Measurements from ENCODE around the gene RPS6KA2. TPM values are rescaled to one million over a fixed set of nuclear protein-coding genes. Genes with fewer than 3 reads are reported as not detected.

RPS6KA2 gene
- total RNA-seq, 4 donors from 2014 or later, result 11.8 to 66.0 (median 19.2) TPM

GRCh38 chr6:166563200-166563599 lies 63.9 kb downstream of the RPS6KA2 start:
- intact Hi-C loops (cut with DNase I), result no loop called here
- TF ChIP-seq, protein P1, sequence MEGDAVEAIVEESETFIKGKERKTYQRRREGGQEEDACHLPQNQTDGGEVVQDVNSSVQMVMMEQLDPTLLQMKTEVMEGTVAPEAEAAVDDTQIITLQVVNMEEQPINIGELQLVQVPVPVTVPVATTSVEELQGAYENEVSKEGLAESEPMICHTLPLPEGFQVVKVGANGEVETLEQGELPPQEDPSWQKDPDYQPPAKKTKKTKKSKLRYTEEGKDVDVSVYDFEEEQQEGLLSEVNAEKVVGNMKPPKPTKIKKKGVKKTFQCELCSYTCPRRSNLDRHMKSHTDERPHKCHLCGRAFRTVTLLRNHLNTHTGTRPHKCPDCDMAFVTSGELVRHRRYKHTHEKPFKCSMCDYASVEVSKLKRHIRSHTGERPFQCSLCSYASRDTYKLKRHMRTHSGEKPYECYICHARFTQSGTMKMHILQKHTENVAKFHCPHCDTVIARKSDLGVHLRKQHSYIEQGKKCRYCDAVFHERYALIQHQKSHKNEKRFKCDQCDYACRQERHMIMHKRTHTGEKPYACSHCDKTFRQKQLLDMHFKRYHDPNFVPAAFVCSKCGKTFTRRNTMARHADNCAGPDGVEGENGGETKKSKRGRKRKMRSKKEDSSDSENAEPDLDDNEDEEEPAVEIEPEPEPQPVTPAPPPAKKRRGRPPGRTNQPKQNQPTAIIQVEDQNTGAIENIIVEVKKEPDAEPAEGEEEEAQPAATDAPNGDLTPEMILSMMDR (IDR thresholded peaks at IDR 0.05), result no peak
- TF ChIP-seq POLR2A (IDR thresholded peaks at IDR 0.05), result no peak
- peaks cover 0 to 6% (median 0%) of the 10 kb centered on the region in 3 donors for H3K36me3 ChIP-seq
- no peak for DNase-seq
- 51 to 77% methylated on average over 9 to 11 of the region's 16 CpGs for WGBS, 2 donors
- no peaks in the 10 kb centered on the region for H3K9me3 ChIP-seq
- no peaks in the 10 kb centered on the region for H3K27me3 ChIP-seq
- peaks cover 4 to 51% (median 16%) of the 10 kb centered on the region in 3 donors for H3K4me1 ChIP-seq
- H3K27ac ChIP-seq, result peak overlapping the region in 2 of 4 donors; percentile 0 to 9
- H3K4me3 ChIP-seq, result no peak overlapping the region

GRCh38 chr6:166562726-166563125 lies 64.3 kb downstream of the RPS6KA2 start:
- DNase-seq, result no peak
- Histone ChIP-seq H3K36me3 (peaks cover 0 to 6% (median 0%) of the 10 kb centered on the region in 3 donors), H3K4me3 (no peak overlapping the region), H3K4me1 (peaks cover 4 to 51% (median 21%) of the 10 kb centered on the region in 3 donors), H3K27me3 (no peaks in the 10 kb centered on the region), H3K9me3 (no peaks in the 10 kb centered on the region), H3K27ac (peak overlapping the region in 2 of 4 donors; percentile 0 to 9)
- WGBS, 2 donors, result 95 to 99% methylated on average over 9 of the region's 9 CpGs
- intact Hi-C loops (cut with DNase I), result no loop called here
- TF ChIP-seq, protein P1 (IDR thresholded peaks at IDR 0.05), result no peak
- no peak for TF ChIP-seq POLR2A (IDR thresholded peaks at IDR 0.05)

- Histone ChIP-seq H3K4me1 (peaks cover 12 to 51% (median 25%) of the 10 kb centered on the region in 3 donors), H3K27ac (peak overlapping the region in 2 of 4 donors; percentile 8 to 11), H3K36me3 (peaks cover 0 to 6% (median 0%) of the 10 kb centered on the region in 3 donors), H3K27me3 (no peaks in the 10 kb centered on the region), H3K4me3 (no peak overlapping the region), H3K9me3 (no peaks in the 10 kb centered on the region)
- no peak for TF ChIP-seq POLR2A (IDR thresholded peaks at IDR 0.05)
- TF ChIP-seq, protein P1 (IDR thresholded peaks at IDR 0.05), result no peak
- no peak for DNase-seq
- WGBS, 2 donors, result 78 to 81% methylated on average over 10 of the region's 10 CpGs
- intact Hi-C loops (cut with DNase I), result no loop called here
Observed at GRCh38 chr6:166561771-166562359, 65.2 kb downstream of the RPS6KA2 start.

- 93 to 98% methylated on average over 3 of the region's 3 CpGs for WGBS, 2 donors
- H3K27me3 ChIP-seq, result no peaks in the 10 kb centered on the region
- no peak for DNase-seq
- no peak overlapping the region for H3K4me3 ChIP-seq
- peaks cover 18 to 59% (median 29%) of the 10 kb centered on the region in 3 donors for H3K4me1 ChIP-seq
- TF ChIP-seq, protein P1 (IDR thresholded peaks at IDR 0.05), result no peak
- TF ChIP-seq POLR2A (IDR thresholded peaks at IDR 0.05), result no peak
- no peak overlapping the region for H3K27ac ChIP-seq
- peaks cover 0 to 6% (median 0%) of the 10 kb centered on the region in 3 donors for H3K36me3 ChIP-seq
- intact Hi-C loops (cut with DNase I), result no loop called here
- H3K9me3 ChIP-seq, result no peaks in the 10 kb centered on the region
Observed at GRCh38 chr6:166560222-166560621, 66.8 kb downstream of the RPS6KA2 start.

- H3K4me3 ChIP-seq, result no peak overlapping the region
- peaks cover 18 to 64% (median 29%) of the 10 kb centered on the region in 3 donors for H3K4me1 ChIP-seq
- no peaks in the 10 kb centered on the region for H3K9me3 ChIP-seq
- H3K27ac ChIP-seq, result no peak overlapping the region
- DNase-seq, result no peak
- H3K36me3 ChIP-seq, result peaks cover 0 to 6% (median 0%) of the 10 kb centered on the region in 3 donors
- H3K27me3 ChIP-seq, result no peaks in the 10 kb centered on the region
- TF ChIP-seq POLR2A (IDR thresholded peaks at IDR 0.05), result no peak
- TF ChIP-seq, protein P1 (IDR thresholded peaks at IDR 0.05), result no peak
- intact Hi-C loops (cut with DNase I), result no loop called here
- 89 to 91% methylated on average over 1 of the region's 1 CpG for WGBS, 2 donors
Observed at GRCh38 chr6:166559662-166560061, 67.4 kb downstream of the RPS6KA2 start.
